MM.1S (cell line): ENCODE measurements around the gene TECTB.

ENCODE experiments used
- DNase-seq: peaks from one replicate; pipeline ENCODE4 v3.0.0-alpha.2; 2015
- H2AFZ ChIP-seq: fragments of 300-600 bp; sonication (generic); 2 replicates; pipeline ENCODE4 v1.6.0; 2016; ENCODE audit warnings: antibody characterized with exemption, low read length
- H3F3A ChIP-seq: fragments of 300-600 bp; sonication (generic); 2 replicates; pipeline ENCODE4 v1.6.1; 2016; ENCODE audit warnings: mild to moderate bottlenecking, antibody characterized with exemption, low read length, moderate library complexity, mixed read lengths; ENCODE audit not compliant: insufficient read depth
- H3K27ac ChIP-seq: fragments of 300-600 bp; sonication (generic); 2 replicates; pipeline ENCODE4 v1.5.1; 2016; ENCODE audit warnings: mild to moderate bottlenecking, low read length
- H3K27me3 ChIP-seq: fragments of 300-600 bp; sonication (generic); replicated peaks from 2 replicates; pipeline ENCODE4 v1.6.0; 2016; ENCODE audit warnings: low read length; ENCODE audit not compliant: insufficient read depth
- H3K36me3 ChIP-seq: fragments of 300-600 bp; sonication (generic); replicated peaks from 2 replicates; pipeline ENCODE4 v1.6.1; 2016; ENCODE audit warnings: mild to moderate bottlenecking, low read length, mixed read lengths; ENCODE audit not compliant: insufficient read depth
- H3K4me1 ChIP-seq: fragments of 300-600 bp; sonication (generic); 2 replicates; pipeline ENCODE4 v1.6.1; 2016; ENCODE audit warnings: low read length, mixed read lengths
- H3K4me2 ChIP-seq: fragments of 300-600 bp; sonication (generic); 2 replicates; pipeline ENCODE4 v1.6.0; 2016; ENCODE audit warnings: low read depth, low read length
- H3K4me3 ChIP-seq: fragments of 300-600 bp; sonication (generic); 2 replicates; pipeline ENCODE4 v1.5.1; 2016; ENCODE audit warnings: low read length, mixed read lengths
- H3K79me2 ChIP-seq: fragments of 300-600 bp; sonication (generic); 2 replicates; pipeline ENCODE4 v1.6.1; 2016; ENCODE audit warnings: mixed run types, low read length, mixed read lengths
- H3K9ac ChIP-seq: fragments of 300-600 bp; sonication (generic); 2 replicates; pipeline ENCODE4 v1.6.1; 2016; ENCODE audit warnings: low read length, mixed read lengths
- H3K9me2 ChIP-seq: fragments of 300-600 bp; sonication (generic); replicated peaks from 2 replicates; pipeline ENCODE4 v1.6.1; 2016; ENCODE audit warnings: mild to moderate bottlenecking, low read length, mixed read lengths; ENCODE audit not compliant: insufficient read depth
- H3K9me3 ChIP-seq: fragments of 300-600 bp; sonication (generic); replicated peaks from 2 replicates; pipeline ENCODE4 v1.6.1; 2016; ENCODE audit warnings: mild to moderate bottlenecking, low read length, mixed read lengths; ENCODE audit not compliant: insufficient read depth
- H4K20me1 ChIP-seq: fragments of 300-600 bp; sonication (generic); 2 replicates; pipeline ENCODE4 v1.6.1; 2016; ENCODE audit warnings: mild to moderate bottlenecking, low read length, moderate library complexity, mixed read lengths; ENCODE audit not compliant: insufficient read depth
- EZH2 ChIP-seq: fragments of 300-600 bp; sonication (generic); optimal IDR thresholded peaks from 2 replicates; pipeline ENCODE3; 2017; ENCODE audit warnings: low read depth, mild to moderate bottlenecking, antibody characterized with exemption, low read length, mixed read lengths
- EZH2phosphoT487 ChIP-seq: fragments of 300-600 bp; sonication (generic); IDR thresholded peaks from 2 replicates; pipeline ENCODE4 v1.6.1; 2018; ENCODE audit warnings: antibody characterized with exemption, low read length
- TF ChIP-seq, protein P1 (sequence below): fragments of 300-600 bp; sonication (generic); IDR thresholded peaks from 2 replicates; pipeline ENCODE4 v1.5.1; 2016; ENCODE audit warnings: antibody characterized with exemption, low read length, mixed read lengths

Gene TECTB

GRCh38 chr10:112345743-112346142 lies 62.5 kb downstream of the TECTB start:
- TF ChIP-seq EZH2 (no peak), EZH2phosphoT487 (no peak)
- TF ChIP-seq, protein P1, sequence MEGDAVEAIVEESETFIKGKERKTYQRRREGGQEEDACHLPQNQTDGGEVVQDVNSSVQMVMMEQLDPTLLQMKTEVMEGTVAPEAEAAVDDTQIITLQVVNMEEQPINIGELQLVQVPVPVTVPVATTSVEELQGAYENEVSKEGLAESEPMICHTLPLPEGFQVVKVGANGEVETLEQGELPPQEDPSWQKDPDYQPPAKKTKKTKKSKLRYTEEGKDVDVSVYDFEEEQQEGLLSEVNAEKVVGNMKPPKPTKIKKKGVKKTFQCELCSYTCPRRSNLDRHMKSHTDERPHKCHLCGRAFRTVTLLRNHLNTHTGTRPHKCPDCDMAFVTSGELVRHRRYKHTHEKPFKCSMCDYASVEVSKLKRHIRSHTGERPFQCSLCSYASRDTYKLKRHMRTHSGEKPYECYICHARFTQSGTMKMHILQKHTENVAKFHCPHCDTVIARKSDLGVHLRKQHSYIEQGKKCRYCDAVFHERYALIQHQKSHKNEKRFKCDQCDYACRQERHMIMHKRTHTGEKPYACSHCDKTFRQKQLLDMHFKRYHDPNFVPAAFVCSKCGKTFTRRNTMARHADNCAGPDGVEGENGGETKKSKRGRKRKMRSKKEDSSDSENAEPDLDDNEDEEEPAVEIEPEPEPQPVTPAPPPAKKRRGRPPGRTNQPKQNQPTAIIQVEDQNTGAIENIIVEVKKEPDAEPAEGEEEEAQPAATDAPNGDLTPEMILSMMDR = no peak
- Histone ChIP-seq H3K4me2 (no peak overlapping the region), H2AFZ (no peak overlapping the region), H3K4me1 (no peaks in the 10 kb centered on the region), H3K27me3 (no peaks in the 10 kb centered on the region), H4K20me1 (no peaks in the 10 kb centered on the region), H3K9me3 (no peaks in the 10 kb centered on the region), H3K36me3 (no peaks in the 10 kb centered on the region), H3F3A (no peaks in the 10 kb centered on the region), H3K9me2 (no peaks in the 10 kb centered on the region), H3K9ac (no peak overlapping the region), H3K27ac (no peak overlapping the region), H3K4me3 (no peak overlapping the region), H3K79me2 (no peaks in the 10 kb centered on the region)
- no peak for DNase-seq

- TF ChIP-seq EZH2phosphoT487 (no peak), EZH2 (no peak)
- TF ChIP-seq, protein P1 = no peak
Measured at GRCh38 chr10:112346774-112347173, 63.6 kb downstream of the TECTB start.

DNA sequence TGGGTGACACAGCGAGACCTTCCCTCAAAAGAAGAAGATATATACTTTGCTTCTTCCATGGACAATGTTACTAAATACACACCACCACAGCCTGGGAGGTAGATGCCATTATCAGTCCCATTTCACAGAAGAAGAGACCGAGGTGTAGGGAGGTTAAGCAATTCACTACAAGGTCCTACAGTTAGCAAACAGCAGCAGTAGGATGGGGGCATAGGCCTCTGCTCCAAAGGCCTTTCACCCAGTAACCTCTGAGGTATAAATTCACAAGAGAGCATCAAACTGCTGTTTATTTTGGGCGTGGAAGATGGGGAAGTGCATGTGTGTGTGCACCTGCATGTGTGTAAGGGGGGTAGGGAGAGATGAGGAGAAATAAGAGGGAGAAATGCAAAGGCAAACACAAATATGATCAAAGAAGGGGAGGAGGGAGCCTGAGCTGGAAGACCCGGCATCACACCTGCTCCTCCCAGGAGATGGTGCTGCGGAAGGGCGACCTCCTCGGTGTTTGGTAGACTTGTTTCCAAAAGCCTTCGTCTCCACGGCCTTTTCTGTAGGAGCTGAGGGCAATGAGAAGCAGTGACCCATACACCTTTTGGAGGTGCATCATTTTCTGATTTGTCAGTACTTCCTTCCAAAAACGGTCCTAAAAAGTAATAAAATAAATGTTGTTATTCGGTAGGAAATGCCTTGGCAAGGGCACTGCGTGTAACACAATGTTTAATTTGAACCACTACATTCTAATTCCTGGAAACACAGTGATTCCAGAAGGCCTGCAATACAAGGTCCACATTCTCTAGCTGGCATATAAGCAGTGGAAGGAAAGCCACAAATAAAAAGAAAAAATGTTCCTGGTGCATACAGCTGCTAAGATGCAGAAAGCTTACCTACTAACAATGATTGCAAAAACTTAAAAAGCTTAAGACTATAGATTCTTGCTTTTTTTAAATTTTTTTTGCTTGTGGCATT lies 64.8 kb downstream of the TECTB start:
- Histone ChIP-seq H3K4me3 (no peak overlapping the region), H3K27me3 (no peaks in the 10 kb centered on the region), H3K9me3 (no peaks in the 10 kb centered on the region), H3K27ac (no peak overlapping the region), H3K9me2 (no peaks in the 10 kb centered on the region), H3K9ac (no peak overlapping the region), H4K20me1 (no peaks in the 10 kb centered on the region), H3F3A (no peaks in the 10 kb centered on the region), H3K4me1 (no peaks in the 10 kb centered on the region), H3K36me3 (no peaks in the 10 kb centered on the region), H3K4me2 (no peak overlapping the region), H2AFZ (no peak overlapping the region), H3K79me2 (no peaks in the 10 kb centered on the region)
- TF ChIP-seq, protein P1 = no peak
- TF ChIP-seq EZH2 (no peak), EZH2phosphoT487 (no peak)
- DNase-seq = no peak

More at GRCh38 chr10:112346774-112347173, 63.6 kb downstream of the TECTB start:
- Histone ChIP-seq H3K9ac (no peak overlapping the region), H3K36me3 (no peaks in the 10 kb centered on the region), H4K20me1 (no peaks in the 10 kb centered on the region), H3K9me3 (no peaks in the 10 kb centered on the region), H3K4me3 (no peak overlapping the region), H2AFZ (no peak overlapping the region), H3K9me2 (no peaks in the 10 kb centered on the region), H3K27ac (no peak overlapping the region), H3K4me2 (no peak overlapping the region), H3K79me2 (no peaks in the 10 kb centered on the region), H3F3A (no peaks in the 10 kb centered on the region), H3K4me1 (no peaks in the 10 kb centered on the region), H3K27me3 (no peaks in the 10 kb centered on the region)
- no peak for DNase-seq
